Kidney (tissue), 14 donors: ENCODE results near the gene COPE. TPM values are rescaled to one million over a fixed set of nuclear protein-coding genes. Genes with fewer than 3 reads are reported as not detected.

ENCODE experiments used
- DNase-seq, 5 donors: peaks; one replicate each; pipeline ENCODE4 v3.0.0-alpha.2; 2013 to 2020
- FAIRE-seq: peaks from 2 replicates; lab custom pipeline; 2012; peaks lifted over from hg19 to GRCh38; lab: Jason Lieb, UNC
- H3K27ac ChIP-seq, 2 donors: one replicate each; pipeline ENCODE4 v1.7.0; 2013; ENCODE audit warnings: low read depth in 2 of 2, low read length in 2 of 2, inconsistent platforms in 1 of 2
- H3K27me3 ChIP-seq: one replicate; pipeline ENCODE4 v1.7.1; 2013; ENCODE audit warnings: low read length, inconsistent platforms; ENCODE audit not compliant: control insufficient read depth, insufficient read depth
- H3K36me3 ChIP-seq, 3 donors: one replicate each; pipeline versions ENCODE4 v1.7.0 to v1.7.1; 2013; ENCODE audit warnings: low read length in 3 of 3, control low read depth in 1 of 3, inconsistent platforms in 1 of 3; ENCODE audit not compliant: insufficient read depth in 3 of 3, control insufficient read depth in 2 of 3
- H3K4me1 ChIP-seq, 3 donors: one replicate each; pipeline versions ENCODE4 v1.7.0 to v1.7.1; 2013; ENCODE audit warnings: low read length in 3 of 3, inconsistent platforms in 1 of 3, low read depth in 1 of 3; ENCODE audit not compliant: control insufficient read depth in 2 of 3, insufficient read depth in 2 of 3
- H3K4me3 ChIP-seq, 3 donors: one replicate each; pipeline versions ENCODE4 v1.7.0 to v1.8.1; 2013; ENCODE audit warnings: low read length in 3 of 3, control low read depth in 1 of 3, inconsistent platforms in 1 of 3
- H3K9ac ChIP-seq, 3 donors: one replicate each; pipeline versions ENCODE4 v1.7.0 to v1.7.1; 2013; ENCODE audit warnings: low read length in 3 of 3, control low read depth in 1 of 3, inconsistent platforms in 1 of 3
- H3K9me3 ChIP-seq, 3 donors: one replicate each; pipeline versions ENCODE4 v1.7.0 to v1.7.1; 2013; ENCODE audit warnings: low read length in 3 of 3, control low read depth in 1 of 3, inconsistent platforms in 1 of 3; ENCODE audit not compliant: control insufficient read depth in 2 of 3, insufficient read depth in 1 of 3
- intact Hi-C: fragments of 100-400 bp; cut with DNase I; formaldehyde crosslinking; loops from one replicate; pipeline ENCODE4 v1.11.1; 2022
- polyA plus RNA-seq: library from polyadenylated mRNA; stranded (reverse); fragments of 350-450 nt; fragmentation: Illumina TruSeq; extraction: RNeasy Lipid Tissue Mini Kit (QIAGEN cat#74804); gene quantifications from one replicate; pipeline ENCODE4 v1.2.3, GENCODE V29; 2014; ENCODE audit warnings: low read depth, low replicate concordance; ENCODE audit not compliant: insufficient read depth
- total RNA-seq: library from RNA; stranded (reverse); fragmentation: NEBNext Ultra II Directional; extraction: Animal tissue kit (Norgen Biotek cat#: 25700); gene quantifications from one replicate; pipeline ENCODE4 v1.2.1, GENCODE V29; 2021
- TF ChIP-seq, protein P1 (sequence below): IDR thresholded peaks from 3 replicates; pipeline ENCODE4 v1.5.1; 2012; ENCODE audit warnings: mild to moderate bottlenecking, moderate library complexity, borderline replicate concordance; ENCODE audit not compliant: insufficient read depth; ENCODE audit errors: extremely low read depth
- donor health status: control.
- donor health status: control.
- donor health status: control.
- donor health status: control.
- donor health status: control.
- donor health status: DM: yes; HTN: yes; CAD: no.
- donor health status: Normal renal cell carcinoma (clear cell type).

Gene COPE
- total and polyA plus RNA-seq, 2 donors from 2014 or later: 166 to 263 TPM

DNA sequence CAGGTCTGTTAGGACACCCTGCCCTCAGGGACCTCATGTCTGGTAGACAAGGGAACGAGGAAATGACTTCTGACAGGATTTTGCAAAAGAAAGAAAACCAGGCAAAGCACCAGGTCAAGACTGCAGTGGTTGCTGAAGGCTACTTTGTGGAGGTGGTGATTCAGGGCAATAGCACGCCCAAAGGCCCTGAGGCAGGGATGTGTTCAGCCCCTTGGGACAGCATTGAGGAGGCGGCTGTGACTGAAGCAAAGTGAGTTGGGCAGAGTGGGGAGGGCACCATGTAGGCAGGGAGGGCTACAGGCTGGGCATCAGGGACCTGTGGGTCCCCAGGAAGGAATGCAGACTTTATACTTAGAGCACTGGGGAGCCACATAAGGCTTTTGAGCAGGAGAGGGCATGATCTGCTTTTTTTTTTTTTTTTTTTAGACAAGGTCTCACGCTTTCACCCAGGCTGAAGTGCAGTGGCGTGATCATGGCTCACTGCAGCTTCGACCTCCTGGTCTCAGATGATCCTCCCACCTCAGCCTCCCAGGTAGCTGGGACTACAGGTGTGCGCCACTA lies 32.6 kb upstream of the COPE start:
- intact Hi-C loops: no loop called here
- H3K27me3 ChIP-seq: no peaks in the 10 kb centered on the region
- H3K9me3 ChIP-seq: no peaks in the 10 kb centered on the region
- TF ChIP-seq, protein P1, sequence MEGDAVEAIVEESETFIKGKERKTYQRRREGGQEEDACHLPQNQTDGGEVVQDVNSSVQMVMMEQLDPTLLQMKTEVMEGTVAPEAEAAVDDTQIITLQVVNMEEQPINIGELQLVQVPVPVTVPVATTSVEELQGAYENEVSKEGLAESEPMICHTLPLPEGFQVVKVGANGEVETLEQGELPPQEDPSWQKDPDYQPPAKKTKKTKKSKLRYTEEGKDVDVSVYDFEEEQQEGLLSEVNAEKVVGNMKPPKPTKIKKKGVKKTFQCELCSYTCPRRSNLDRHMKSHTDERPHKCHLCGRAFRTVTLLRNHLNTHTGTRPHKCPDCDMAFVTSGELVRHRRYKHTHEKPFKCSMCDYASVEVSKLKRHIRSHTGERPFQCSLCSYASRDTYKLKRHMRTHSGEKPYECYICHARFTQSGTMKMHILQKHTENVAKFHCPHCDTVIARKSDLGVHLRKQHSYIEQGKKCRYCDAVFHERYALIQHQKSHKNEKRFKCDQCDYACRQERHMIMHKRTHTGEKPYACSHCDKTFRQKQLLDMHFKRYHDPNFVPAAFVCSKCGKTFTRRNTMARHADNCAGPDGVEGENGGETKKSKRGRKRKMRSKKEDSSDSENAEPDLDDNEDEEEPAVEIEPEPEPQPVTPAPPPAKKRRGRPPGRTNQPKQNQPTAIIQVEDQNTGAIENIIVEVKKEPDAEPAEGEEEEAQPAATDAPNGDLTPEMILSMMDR: no peak
- no peak for FAIRE-seq
- no peak for DNase-seq
- H3K27ac ChIP-seq: no peak overlapping the region
- H3K4me3 ChIP-seq: no peak overlapping the region
- H3K9ac ChIP-seq: no peak overlapping the region
- H3K36me3 ChIP-seq: no peaks in the 10 kb centered on the region
- no peaks in the 10 kb centered on the region for H3K4me1 ChIP-seq

DNA sequence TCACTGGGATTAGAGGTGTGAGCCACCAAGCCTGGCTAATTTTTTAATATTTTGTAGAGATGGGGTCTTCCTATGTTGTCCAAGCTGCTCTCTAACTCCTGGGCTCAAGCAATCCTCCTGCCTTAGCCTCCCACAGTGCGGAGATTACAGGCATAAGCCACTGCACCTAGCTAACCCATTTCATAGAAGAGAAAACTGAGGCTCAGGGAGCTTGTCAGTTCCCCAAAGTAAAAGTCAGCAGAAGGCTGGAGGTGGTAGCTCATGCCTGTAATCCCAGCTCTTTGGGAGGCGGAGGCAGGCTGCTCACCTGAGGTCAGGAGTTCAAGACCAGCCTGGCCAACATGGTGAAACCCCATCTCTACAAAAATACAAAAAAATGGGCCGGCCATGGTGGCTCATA lies 30.7 kb upstream of the COPE start:
- H3K4me1 ChIP-seq: no peaks in the 10 kb centered on the region
- DNase-seq: no peak
- no peaks in the 10 kb centered on the region for H3K36me3 ChIP-seq
- H3K27me3 ChIP-seq: no peaks in the 10 kb centered on the region
- no peak for FAIRE-seq
- intact Hi-C loops: no loop called here
- no peak overlapping the region for H3K27ac ChIP-seq
- no peak overlapping the region for H3K9ac ChIP-seq
- H3K4me3 ChIP-seq: no peak overlapping the region
- no peaks in the 10 kb centered on the region for H3K9me3 ChIP-seq
- TF ChIP-seq, protein P1: no peak

DNA sequence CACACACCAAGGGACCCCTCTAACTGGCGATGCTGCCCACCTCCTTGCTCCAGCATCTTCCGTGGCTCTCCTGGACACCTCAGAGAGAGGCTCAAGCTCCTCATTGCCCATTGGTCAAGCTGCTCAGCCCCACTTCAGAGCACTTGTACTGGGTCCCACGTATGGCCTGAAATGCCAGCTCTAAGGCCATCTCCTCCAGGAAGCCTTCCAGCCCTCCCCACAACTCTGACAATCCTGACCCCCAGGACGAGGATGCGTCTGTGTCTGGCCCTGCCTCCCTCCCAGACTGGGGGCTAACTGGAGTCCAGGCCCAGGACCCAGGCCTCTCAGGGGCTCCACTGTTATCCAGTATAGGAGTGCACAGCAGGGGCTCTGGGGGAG lies 29.8 kb upstream of the COPE start:
- Histone ChIP-seq H3K36me3 (no peaks in the 10 kb centered on the region), H3K9ac (no peak overlapping the region), H3K4me1 (no peaks in the 10 kb centered on the region), H3K27me3 (no peaks in the 10 kb centered on the region), H3K4me3 (no peak overlapping the region), H3K9me3 (no peaks in the 10 kb centered on the region), H3K27ac (no peak overlapping the region)
- TF ChIP-seq, protein P1: no peak
- intact Hi-C loops: no loop called here
- FAIRE-seq (no peak), DNase-seq (no peak)
